A549 (cell line): ENCODE measurements around the gene FBLN5. TPM values are rescaled to one million over a fixed set of nuclear protein-coding genes. Genes with fewer than 3 reads are reported as not detected.

Source experiments
- ATAC-seq, 2 experiments: fragments of 200-7000 bp in 1 of 2; fragments of >200 bp in 1 of 2; cut with Nextera tagmentation in 1 of 2; cut with Tn5 transposase in 1 of 2; 3 replicates each; pipeline versions ENCODE4 v1.8.0 to v1.9.1; 2018 to 2020; ENCODE audit warnings: mild to moderate bottlenecking in 1 of 2, moderate library complexity in 1 of 2
- CTCF ChIA-PET: fragments of 300-600 bp; sonication (Branson Sonifier 250); formaldehyde crosslinking; extraction: SDS; loops from one replicate; lab custom pipeline; 2021; ENCODE audit warnings: antibody characterized with exemption, inconsistent platforms; lab: Yijun Ruan, JAX
- POLR2A ChIA-PET: fragments of 350-600 bp; formaldehyde crosslinking; extraction: SDS; loops from one replicate; lab custom pipeline; 2021; ENCODE audit warnings: antibody characterized with exemption, inconsistent platforms; lab: Yijun Ruan, JAX
- DNase-seq, 2 experiments: peaks; one replicate each; pipeline versions ENCODE4 v3.0.0 to v3.0.0-alpha.2; 2011 to 2016; ENCODE audit warnings: low read depth in 1 of 2, low spot score in 1 of 2
- FAIRE-seq: peaks from 2 replicates; lab custom pipeline; 2011; peaks lifted over from hg19 to GRCh38; lab: Jason Lieb, UNC
- H3K27ac ChIP-seq, 2 experiments: fragments of >200 bp; sonication (Bioruptor Twin); formaldehyde crosslinking; 3 replicates each; pipeline ENCODE4 v1.5.1; 2016 to 2017
- H3K4me1 ChIP-seq: fragments of >200 bp; sonication (Bioruptor Twin); formaldehyde crosslinking; 3 replicates; pipeline ENCODE4 v1.6.1; 2016
- H3K4me2 ChIP-seq: fragments of >200 bp; sonication (Bioruptor Twin); formaldehyde crosslinking; 3 replicates; pipeline ENCODE4 v1.6.1; 2016
- H3K4me3 ChIP-seq: fragments of >200 bp; sonication (Bioruptor Twin); formaldehyde crosslinking; 3 replicates; pipeline ENCODE4 v1.5.1; 2016
- H3K9me3 ChIP-seq: fragments of >200 bp; sonication (Bioruptor Twin); formaldehyde crosslinking; 3 replicates; pipeline ENCODE4 v1.6.1; 2016
- ATOH8 ChIP-seq: fragments of 250-450 bp; sonication (Bioruptor Pico); IDR thresholded peaks from 2 replicates; pipeline ENCODE4 v1.5.0; 2020; ENCODE audit warnings: low read depth, mild to moderate bottlenecking, moderate library complexity
- BCL3 ChIP-seq: fragments of >200 bp; sonication (Bioruptor Twin); formaldehyde crosslinking; IDR thresholded peaks from 3 replicates; pipeline ENCODE4 v1.6.1; 2016
- CTCF ChIP-seq: fragments of >200 bp; sonication (Bioruptor Twin); formaldehyde crosslinking; IDR thresholded peaks from 3 replicates; pipeline ENCODE4 v1.5.1; 2016
- ELK1 ChIP-seq: fragments of 150-350 bp; IDR thresholded peaks from 2 replicates; pipeline ENCODE4 v1.6.1; 2014; ENCODE audit warnings: low read depth, mild to moderate bottlenecking, low read length
- ESRRA ChIP-seq: fragments of 150-350 bp; IDR thresholded peaks from 2 replicates; pipeline ENCODE4 v1.6.1; 2014; ENCODE audit warnings: mild to moderate bottlenecking, low read length, borderline replicate concordance
- FOSL2 ChIP-seq, 2 experiments: fragments of 450-650 bp in 1 of 2; fragments of >200 bp in 1 of 2; sonication (Bioruptor Twin) in 1 of 2; formaldehyde crosslinking; IDR thresholded peaks; 2 replicates each; pipeline versions ENCODE4 v1.5.0 to v1.6.1; 2016 to 2020; ENCODE audit warnings: mild to moderate bottlenecking in 1 of 2, moderate library complexity in 1 of 2
- HEYL ChIP-seq: fragments of 250-450 bp; sonication (Bioruptor Pico); IDR thresholded peaks from 2 replicates; pipeline ENCODE4 v1.8.0; 2021; ENCODE audit warnings: mild to moderate bottlenecking, moderate library complexity
- JUN ChIP-seq, 2 experiments: fragments of >200 bp; sonication (Bioruptor Twin); formaldehyde crosslinking; IDR thresholded peaks; 2 replicates in 1 of 2; 3 replicates in 1 of 2; pipeline ENCODE4 v1.6.1; 2016 to 2017
- JUNB ChIP-seq: fragments of >200 bp; sonication (Bioruptor Twin); formaldehyde crosslinking; IDR thresholded peaks from 2 replicates; pipeline ENCODE4 v1.6.1; 2016
- MAX ChIP-seq: IDR thresholded peaks from 2 replicates; pipeline ENCODE4 v1.6.1; 2012
- POLR2AphosphoS2 ChIP-seq: conservative IDR thresholded peaks from 2 replicates; pipeline ENCODE4 v1.6.1; 2012; ENCODE audit warnings: low read length, improper control_type of control experiment, inconsistent platforms
- RAD21 ChIP-seq, 2 experiments: fragments of >200 bp in 1 of 2; sonication (Bioruptor Twin) in 1 of 2; formaldehyde crosslinking in 1 of 2; IDR thresholded peaks in 1 of 2; conservative IDR thresholded peaks in 1 of 2; 2 replicates in 1 of 2; 3 replicates in 1 of 2; pipeline ENCODE4 v1.6.1; 2012 to 2018; ENCODE audit warnings: inconsistent platforms in 1 of 2
- RARB ChIP-seq: fragments of 250-450 bp; sonication (Bioruptor Pico); IDR thresholded peaks from 2 replicates; pipeline ENCODE4 v1.8.0; 2021; ENCODE audit warnings: mild to moderate bottlenecking, moderate library complexity
- REST ChIP-seq: fragments of 200-600 bp; sonication (generic); IDR thresholded peaks from 2 replicates; pipeline ENCODE4 v1.6.1; 2016; ENCODE audit warnings: antibody characterized with exemption, mild to moderate bottlenecking, moderate library complexity
- SMC3 ChIP-seq: fragments of >200 bp; sonication (Bioruptor Twin); formaldehyde crosslinking; IDR thresholded peaks from 3 replicates; pipeline ENCODE4 v1.6.1; 2018; ENCODE audit warnings: inconsistent platforms
- SREBF2 ChIP-seq: fragments of 450-650 bp; IDR thresholded peaks from 2 replicates; pipeline ENCODE4 v1.6.1; 2014; ENCODE audit warnings: mild to moderate bottlenecking, moderate library complexity
- WGBS: methylation state at CpG from one replicate; pipeline ENCODE4 v1.1.6; 2017; ENCODE audit errors: missing lambda C conversion rate; 5-methylcytosine and 5-hydroxymethylcytosine counted together
- polyA minus RNA-seq: library from RNA; depleted of rRNA, polyadenylated mRNA; stranded (reverse); fragments of >200 nt; gene quantifications from 2 replicates; pipeline ENCODE4 v1.2.3, GENCODE V29; 2011; rRNA and poly(A)+ RNA removed
- polyA plus RNA-seq, 4 experiments: library from polyadenylated mRNA; depleted of rRNA in 3 of 4; stranded (reverse); fragments of >200 nt; fragmentation: RNase III in 1 of 4; extraction: RNeasy Plus Mini Kit Qiagen cat#74134 plus additional on column Dnase treatment in 1 of 4; gene quantifications; 2 replicates in 3 of 4; 3 replicates in 1 of 4; pipeline ENCODE4 v1.2.3, GENCODE V29; 2011 to 2017

FBLN5 gene
- 0.88 and 2.1 TPM in 2 replicates for polyA plus RNA-seq (2011; rRNA removed)
- 0.95 and 1.2 TPM in 2 replicates for polyA plus RNA-seq (2012; cell fraction: cytosol; rRNA removed)
- polyA plus RNA-seq (2012; cell fraction: nucleus; rRNA removed), result 0.88 and 3.0 TPM in 2 replicates
- polyA plus RNA-seq (2017; fragmentation: RNase III; extraction: RNeasy Plus Mini Kit Qiagen cat#74134 plus additional on column Dnase treatment), result 1.3 to 1.8 TPM (median 1.5 TPM) in 3 replicates
- polyA minus RNA-seq, result 1.5 TPM in 2 replicates

GRCh38 chr14:91947475-91948184 is at the start of gene FBLN5:
TSS of gene FBLN5 (minus strand) at chr14:91947694. CDS start at chr14:91947229, 465 bp downstream.
- TF ChIP-seq HEYL (CRISPR knock-in tag), result no peak
- TF ChIP-seq ELK1, result no peak
- TF ChIP-seq SREBF2, result no peak
- TF ChIP-seq JUN (IDR thresholded peaks at IDR 0.05), result no peak
- no peak for TF ChIP-seq RARB
- TF ChIP-seq REST, result no peak
- TF ChIP-seq MAX, result no peak
- no peak for TF ChIP-seq POLR2AphosphoS2
- TF ChIP-seq JUNB, result no peak
- TF ChIP-seq FOSL2 (IDR thresholded peaks at IDR 0.05), result no peak
- no peak for TF ChIP-seq FOSL2 (CRISPR knock-in tag; IDR thresholded peaks at IDR 0.05)
- TF ChIP-seq ESRRA, result no peak
- peak within 1 kb of the TSS; percentile 59 for H3K4me3 ChIP-seq
- WGBS, result 13% methylated on average over 27 of the region's 54 CpGs
- CTCF ChIA-PET, result interaction anchor here (1.8 kb wide), 1 partner anchor 49 kb away, joined by 4 read pairs; no protein-coding TSS in a partner anchor
- H3K4me2 ChIP-seq, result peak within 1 kb of the TSS; percentile 90
- H3K4me1 ChIP-seq, result peaks cover 3% of the 10 kb centered on the region; the same call in 1 of the 3 replicates
- peak; percentile 69 to 81 for ATAC-seq
- H3K9me3 ChIP-seq, result no peaks in the 10 kb centered on the region
- POLR2A ChIA-PET, result interaction anchor here (0.6 to 0.7 kb wide), 2 partner anchors 256 to 439 kb away, joined by 3 to 4 read pairs; no protein-coding TSS in a partner anchor
- no peak for FAIRE-seq
- H3K27ac ChIP-seq, result peak within 1 kb of the TSS; percentile 67 to 84
- DNase-seq, result peak; percentile 11 to 17

- CTCF ChIA-PET, result interaction anchor here (0.6 to 2.1 kb wide), 22 partner anchors 8 to 1117 kb away, joined by 3 to 11 read pairs (median 5); partner anchors contain the start of gene FBLN5
These were observed 49.5 kb upstream of the FBLN5 start for GRCh38 chr14:91996948-91997371.

More at GRCh38 chr14:91996948-91997371, 49.5 kb upstream of the FBLN5 start:
- POLR2A ChIA-PET, result no interaction called here
- H3K27ac ChIP-seq, result no peak overlapping the region
- peaks cover 5% of the 10 kb centered on the region; the same call in 2 of the 3 replicates for H3K4me1 ChIP-seq
- 10% methylated on average over 2 of the region's 2 CpGs for WGBS
- FAIRE-seq (no peak), ATAC-seq (peak; percentile 68 to 74; a peak in 5 of 6 replicates)
- H3K4me2 ChIP-seq, result no peak overlapping the region
- H3K4me3 ChIP-seq, result no peak overlapping the region
- peak; percentile 68 for TF ChIP-seq CTCF
- TF ChIP-seq RAD21 (conservative IDR thresholded peaks at IDR 0.05 in 1 of 2, IDR thresholded peaks at IDR 0.05 in 1 of 2), result peak; percentile 50 to 57
- TF ChIP-seq SMC3, result peak; percentile 58
- TF ChIP-seq BCL3, result no peak
- no peak for TF ChIP-seq ATOH8 (CRISPR knock-in tag)
- TF ChIP-seq, all 56 proteins: peak for 3
- peak; percentile 15 to 51 for DNase-seq
- H3K9me3 ChIP-seq, result no peaks in the 10 kb centered on the region
